H1 (cell line): ENCODE measurements around the gene PMEPA1. TPM values are rescaled to one million over a fixed set of nuclear protein-coding genes. Genes with fewer than 3 reads are reported as not detected.

ENCODE experiments used
- KDM5A ChIP-seq: fragments of 200-600 bp; IDR thresholded peaks from 2 replicates; pipeline ENCODE4 v1.7.1; 2012; ENCODE audit warnings: mild to moderate bottlenecking, low read length, inconsistent platforms, mixed read lengths
- polyA plus RNA-seq, 7 experiments: library from polyadenylated mRNA; depleted of rRNA in 3 of 7; stranded (reverse) in 5 of 7; unstranded in 2 of 7; fragments of >200 nt in 5 of 7; fragments of 200-250 nt in 2 of 7; gene quantifications; 1 replicate in 5 of 7; 2 replicates in 1 of 7; 4 replicates in 1 of 7; pipeline versions ENCODE4 v1.2.1 to v1.2.3, GENCODE V29; 2011 to 2013; ENCODE audit warnings: missing spikeins in 2 of 7, mixed read lengths in 2 of 7
- total RNA-seq: library from RNA; stranded (reverse); fragmentation: NEBNext Ultra II Directional; extraction: Animal tissue kit (Norgen Biotek cat#: 25700); gene quantifications from 2 replicates; pipeline ENCODE4 v1.2.1, GENCODE V29; 2021

PMEPA1 gene
- total and polyA plus RNA-seq, 2 of the 8 experiments (the other 6 are each of a cell fraction or from before 2014, with no cell fraction given), result 12.7 to 20.5 TPM

- TF ChIP-seq KDM5A, result no peak
These were observed 55.9 kb downstream of the PMEPA1 start (continued) for GRCh38 chr20:57653910-57654309.
